Central memory CD8-positive, alpha-beta T cell (primary cell): ENCODE measurements around the gene ELF3.
"Not testable (repeated sequence)": the region's sequence is repeated elsewhere in the genome, so short reads cannot be mapped to it uniquely, and the experiment has no call there.

Experiments
- ATAC-seq: fragments of 150-1000 bp; cut with Tn5 transposase; replicated peaks from 2 replicates; pipeline ENCODE4 v1.10.0; 2022; ENCODE audit warnings: mild to moderate bottlenecking, moderate FRiP score, moderate number of reproducible peaks; ENCODE audit not compliant: poor library complexity, severe bottlenecking; ENCODE audit errors: extremely low read depth
- DNase-seq, 2 donors: peaks; one replicate each; pipeline ENCODE4 v3.0.0; 2021; ENCODE audit warnings: low spot score in 2 of 2
- H3K27ac Mint-ChIP-seq: one replicate; pipeline ENCODE4 v1.8.0; 2022; ENCODE audit warnings: low read depth, mild to moderate bottlenecking, moderate library complexity, mixed read lengths
- H3K27me3 Mint-ChIP-seq: one replicate; pipeline ENCODE4 v1.8.0; 2022; ENCODE audit warnings: mixed read lengths
- H3K36me3 Mint-ChIP-seq: one replicate; pipeline ENCODE4 v1.8.0; 2022; ENCODE audit warnings: mild to moderate bottlenecking, moderate library complexity, mixed read lengths; ENCODE audit not compliant: insufficient read depth
- H3K4me1 Mint-ChIP-seq: one replicate; pipeline ENCODE4 v1.8.0; 2022; ENCODE audit warnings: mixed read lengths
- H3K4me3 Mint-ChIP-seq: one replicate; pipeline ENCODE4 v1.8.0; 2022; ENCODE audit warnings: mild to moderate bottlenecking, moderate library complexity, mixed read lengths
- H3K9me3 Mint-ChIP-seq: one replicate; pipeline ENCODE4 v1.8.0; 2022; ENCODE audit warnings: mixed read lengths

ELF3 gene

DNA sequence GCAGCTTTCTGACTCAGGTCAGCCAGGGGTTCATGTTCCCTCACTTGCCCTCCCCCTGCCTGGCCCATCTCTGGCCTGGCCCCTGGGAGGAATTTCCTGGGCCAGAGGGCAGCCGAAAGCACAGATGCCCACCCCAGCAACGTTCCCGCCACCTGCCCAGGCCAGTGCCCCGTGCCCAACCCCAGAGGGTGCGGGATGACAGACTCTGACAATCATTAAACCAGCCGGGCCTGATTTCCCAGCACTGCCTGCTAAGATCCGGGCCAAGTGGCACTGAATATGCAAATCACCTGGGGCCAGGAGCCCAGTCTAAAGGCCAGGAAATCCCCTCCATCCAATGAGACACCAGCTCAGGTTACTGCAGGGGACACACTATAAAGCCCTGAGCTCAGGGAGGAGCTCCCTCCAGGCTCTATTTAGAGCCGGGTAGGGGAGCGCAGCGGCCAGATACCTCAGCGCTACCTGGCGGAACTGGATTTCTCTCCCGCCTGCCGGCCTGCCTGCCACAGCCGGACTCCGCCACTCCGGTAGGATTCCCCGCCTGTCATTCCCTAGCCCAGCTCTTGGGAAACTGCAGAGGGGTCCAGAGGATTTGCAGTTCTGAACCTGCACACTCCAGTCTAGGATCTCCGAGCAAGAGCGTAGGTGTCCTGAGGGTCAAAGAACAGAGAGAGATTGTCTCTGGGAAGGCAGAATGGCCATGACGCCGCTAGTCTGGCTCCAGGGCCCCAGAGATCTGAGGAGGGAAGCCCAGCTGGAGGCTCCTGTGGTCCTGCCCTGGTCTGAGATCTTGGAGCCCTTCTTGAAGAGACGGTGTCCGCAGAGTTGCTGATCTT lies at the start of gene ELF3:
ELF3 (plus strand) TSS at position 408 of the 836 bp plus-strand sequence. CDS start 550 bp downstream, outside the sequence.
- H3K9me3 Mint-ChIP-seq: no peaks in the 10 kb centered on the region
- H3K4me3 Mint-ChIP-seq: no peak within 1 kb of the TSS
- H3K27ac Mint-ChIP-seq: no peak within 1 kb of the TSS
- ATAC-seq (no peak), DNase-seq (no peak)
- no peaks in the 10 kb centered on the region for H3K27me3 Mint-ChIP-seq
- peaks cover 7% of the 10 kb centered on the region for H3K36me3 Mint-ChIP-seq
- peaks cover 7% of the 10 kb centered on the region for H3K4me1 Mint-ChIP-seq

- not testable (repeated sequence) for ATAC-seq, H3K27me3 Mint-ChIP-seq
- peaks cover 11% of the 10 kb centered on the region for H3K4me1 Mint-ChIP-seq
Measured at GRCh38 chr1:201962382-201962781, 48.0 kb upstream of the ELF3 start.

DNA sequence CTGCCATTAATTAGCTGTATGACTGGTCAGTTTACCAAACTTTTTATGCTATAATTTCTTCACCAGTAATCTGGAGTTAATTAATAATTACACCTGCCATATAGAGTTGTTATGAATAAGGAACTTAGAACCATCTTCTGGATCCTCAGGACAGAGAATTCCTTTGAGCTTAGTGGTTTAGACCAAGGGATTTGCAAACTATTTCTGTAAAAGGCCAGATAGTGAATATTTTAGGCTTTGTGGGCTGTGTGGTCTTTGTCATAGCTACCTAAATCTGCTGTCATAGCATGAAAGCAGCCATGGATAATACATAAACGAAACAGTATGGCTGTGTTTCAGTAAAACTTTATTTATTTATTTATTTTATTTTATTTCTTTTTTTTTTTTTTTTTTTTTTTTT lies 46.1 kb upstream of the ELF3 start:
- no peak for DNase-seq
- no peaks in the 10 kb centered on the region for H3K9me3 Mint-ChIP-seq
- no peak for ATAC-seq
- H3K4me1 Mint-ChIP-seq: peaks cover 11% of the 10 kb centered on the region
- H3K36me3 Mint-ChIP-seq: peaks cover 75% of the 10 kb centered on the region
- H3K27ac Mint-ChIP-seq: no peak overlapping the region
- H3K27me3 Mint-ChIP-seq: no peaks in the 10 kb centered on the region
- H3K4me3 Mint-ChIP-seq: no peak overlapping the region

More at GRCh38 chr1:201962382-201962781, 48.0 kb upstream of the ELF3 start:
- DNase-seq, H3K9me3 Mint-ChIP-seq, H3K4me3 Mint-ChIP-seq, H3K27ac Mint-ChIP-seq: not testable (repeated sequence)
- H3K36me3 Mint-ChIP-seq: peaks cover 75% of the 10 kb centered on the region

- ATAC-seq: no peak
- H3K27me3 Mint-ChIP-seq: no peaks in the 10 kb centered on the region
- H3K4me3 Mint-ChIP-seq: no peak overlapping the region
- no peaks in the 10 kb centered on the region for H3K9me3 Mint-ChIP-seq
- H3K27ac Mint-ChIP-seq: no peak overlapping the region
- no peak for DNase-seq
- H3K36me3 Mint-ChIP-seq: peaks cover 74% of the 10 kb centered on the region
- H3K4me1 Mint-ChIP-seq: peaks cover 11% of the 10 kb centered on the region
Measured at GRCh38 chr1:201966171-201966570, 44.2 kb upstream of the ELF3 start.

DNA sequence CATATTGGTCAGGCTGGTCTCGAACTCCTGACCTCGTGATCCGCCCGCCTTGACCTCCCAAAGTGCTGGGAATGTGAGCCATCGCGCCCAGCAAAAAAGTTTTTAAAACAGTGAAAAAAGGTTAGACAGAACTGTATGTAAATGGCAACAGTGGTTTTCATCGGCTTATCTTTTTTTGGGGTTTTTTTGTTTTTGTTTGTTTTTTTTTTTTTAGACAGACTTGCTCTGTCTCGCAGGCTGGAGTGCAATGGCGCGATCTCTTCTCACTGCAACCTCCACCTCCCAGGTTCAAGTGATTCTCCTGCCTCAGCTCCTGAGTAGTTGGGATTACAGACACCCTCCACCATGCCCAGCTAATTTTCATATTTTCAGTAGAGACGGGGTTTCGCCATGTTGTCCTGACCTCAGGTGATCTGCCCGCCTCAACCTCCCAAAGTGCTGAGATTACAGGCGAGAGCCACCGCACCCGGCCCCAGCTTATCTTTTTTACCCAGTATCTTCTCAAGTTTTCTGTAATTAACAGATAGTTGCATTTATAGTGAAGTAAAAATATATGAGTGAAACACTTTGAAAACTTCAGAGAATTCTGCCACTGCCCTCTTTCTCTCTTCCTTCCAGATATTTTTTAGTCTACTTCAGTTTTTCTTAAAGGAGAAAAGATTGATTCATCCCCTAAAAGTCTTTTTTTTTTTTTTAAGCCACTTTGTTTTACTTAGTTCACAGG lies 42.0 kb upstream of the ELF3 start:
- ATAC-seq: no peak
- Mint-ChIP-seq H3K9me3 (no peaks in the 10 kb centered on the region), H3K4me3 (no peak overlapping the region), H3K4me1 (peaks cover 7% of the 10 kb centered on the region), H3K27me3 (no peaks in the 10 kb centered on the region), H3K36me3 (peaks cover 66% of the 10 kb centered on the region), H3K27ac (peak overlapping the region; percentile 44)
- no peak for DNase-seq

DNA sequence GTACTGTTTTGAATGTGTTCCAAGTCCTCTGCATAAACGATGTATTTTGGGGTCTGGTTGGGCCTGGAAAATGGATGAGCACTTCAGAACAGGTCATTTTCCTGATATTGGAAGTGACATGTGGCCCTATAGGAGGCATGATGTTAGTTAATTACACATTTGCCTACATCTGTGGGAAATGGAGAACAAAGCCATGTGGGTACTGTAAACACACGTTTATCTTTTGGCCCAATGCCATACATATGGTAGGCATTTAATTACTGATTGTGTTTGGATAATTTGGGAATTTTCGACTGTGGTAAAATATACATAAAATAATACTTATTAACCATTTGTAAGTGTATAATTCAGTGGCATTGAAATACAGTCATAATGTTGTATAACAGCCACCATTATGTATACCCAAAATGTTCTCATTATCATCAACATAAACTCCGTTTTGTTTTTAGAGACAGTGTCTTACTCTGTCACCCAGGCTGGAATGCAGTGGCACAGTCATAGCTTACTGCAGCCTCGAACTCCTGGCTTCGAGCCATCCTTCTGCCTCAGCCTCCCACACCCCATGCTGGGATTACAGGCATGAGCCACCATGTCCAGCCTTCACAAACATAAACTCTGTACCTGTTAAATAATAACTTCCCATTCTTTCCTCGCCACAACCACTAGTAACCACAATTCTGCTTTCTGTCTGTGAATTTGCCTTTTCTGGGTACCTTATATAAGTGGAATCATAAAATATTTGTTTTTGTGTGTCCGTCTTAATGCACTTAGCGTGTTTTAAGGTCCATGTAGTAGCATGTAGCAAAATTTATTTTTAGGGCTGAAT lies 39.8 kb upstream of the ELF3 start:
- Mint-ChIP-seq H3K4me3 (no peak overlapping the region), H3K27ac (no peak overlapping the region), H3K9me3 (no peaks in the 10 kb centered on the region), H3K27me3 (peaks cover 14% of the 10 kb centered on the region), H3K36me3 (peaks cover 50% of the 10 kb centered on the region), H3K4me1 (peaks cover 6% of the 10 kb centered on the region)
- ATAC-seq (no peak), DNase-seq (no peak)

GRCh38 chr1:201982082-201982622 lies 28.2 kb upstream of the ELF3 start:
- H3K27me3 Mint-ChIP-seq: no peaks in the 10 kb centered on the region
- peak; percentile 75 for ATAC-seq
- no peak for DNase-seq

GRCh38 chr1:201982623-201983379 lies 27.6 kb upstream of the ELF3 start, which contains the start of gene RNPEP:
RNPEP (plus strand) TSS chr1:201982648; CDS start chr1:201982667, 19 bp downstream.
- ATAC-seq: peak; percentile 81
- Mint-ChIP-seq H3K27ac (peak within 1 kb of the TSS; percentile 93), H3K4me3 (peak within 1 kb of the TSS; percentile 90), H3K9me3 (no peaks in the 10 kb centered on the region), H3K36me3 (peaks cover 8% of the 10 kb centered on the region), H3K4me1 (peaks cover 24% of the 10 kb centered on the region), H3K27me3 (no peaks in the 10 kb centered on the region)
- DNase-seq: peak; percentile 33 to 39

More at GRCh38 chr1:201982082-201982622, 28.2 kb upstream of the ELF3 start:
- Mint-ChIP-seq H3K36me3 (peaks cover 8% of the 10 kb centered on the region), H3K9me3 (no peaks in the 10 kb centered on the region), H3K27ac (peak overlapping the region; percentile 93), H3K4me3 (peak overlapping the region; percentile 90), H3K4me1 (peaks cover 24% of the 10 kb centered on the region)

GRCh38 chr1:201983380-201983805 lies 27.0 kb upstream of the ELF3 start:
- Mint-ChIP-seq H3K27me3 (no peaks in the 10 kb centered on the region), H3K4me3 (peak overlapping the region; percentile 90), H3K27ac (peak overlapping the region; percentile 92), H3K9me3 (no peaks in the 10 kb centered on the region), H3K4me1 (peaks cover 24% of the 10 kb centered on the region), H3K36me3 (peaks cover 8% of the 10 kb centered on the region)
- DNase-seq (no peak), ATAC-seq (peak; percentile 26)

GRCh38 chr1:201984446-201984845 lies 25.9 kb upstream of the ELF3 start:
- Mint-ChIP-seq H3K36me3 (peaks cover 15% of the 10 kb centered on the region), H3K9me3 (no peaks in the 10 kb centered on the region), H3K4me1 (peaks cover 24% of the 10 kb centered on the region), H3K27me3 (no peaks in the 10 kb centered on the region), H3K27ac (no peak overlapping the region), H3K4me3 (peak overlapping the region; percentile 90)
- DNase-seq: no peak
- no peak for ATAC-seq

DNA sequence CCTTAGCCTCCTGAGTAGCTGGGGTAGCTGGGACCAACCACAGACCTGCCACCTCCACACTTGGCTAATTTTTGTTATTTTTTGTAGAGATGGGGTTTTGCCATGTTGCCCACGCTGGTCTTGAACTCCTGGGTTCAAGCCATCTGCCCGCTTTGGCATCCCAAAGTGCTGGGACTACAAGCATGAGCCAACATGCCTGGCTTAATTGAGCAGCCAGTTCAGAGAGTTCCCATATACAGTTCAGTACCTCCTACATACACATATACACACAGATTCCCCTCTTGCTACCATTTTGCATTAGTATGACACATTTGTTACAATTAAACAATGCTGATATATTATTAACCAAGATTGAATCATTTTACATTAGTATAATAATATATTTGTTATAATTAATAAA lies 25.0 kb upstream of the ELF3 start:
- DNase-seq (no peak), ATAC-seq (no peak)
- Mint-ChIP-seq H3K9me3 (no peaks in the 10 kb centered on the region), H3K36me3 (peaks cover 24% of the 10 kb centered on the region), H3K4me1 (peaks cover 24% of the 10 kb centered on the region), H3K27me3 (no peaks in the 10 kb centered on the region), H3K27ac (no peak overlapping the region), H3K4me3 (no peak overlapping the region)
